GM10266 (cell line): ENCODE measurements around the gene NEK6.

Experiments used
- DNase-seq: peaks from one replicate; pipeline ENCODE4 v3.0.0; 2012; ENCODE audit errors: extremely low spot score
- CTCF ChIP-seq: IDR thresholded peaks from 2 replicates; pipeline ENCODE4 v1.5.1; 2012; ENCODE audit warnings: mild to moderate bottlenecking, low read depth; ENCODE audit not compliant: control insufficient read depth, insufficient read depth; ENCODE audit errors: missing control alignments

Gene NEK6

GRCh38 chr9:124344291-124345050 is 86.7 kb downstream of the NEK6 start:
- no peak for DNase-seq
- no peak for TF ChIP-seq CTCF

GRCh38 chr9:124345063-124345462 is 87.3 kb downstream of the NEK6 start:
- TF ChIP-seq CTCF: no peak
- no peak for DNase-seq

GRCh38 chr9:124345751-124346281 is 88.1 kb downstream of the NEK6 start:
- no peak for TF ChIP-seq CTCF

GRCh38 chr9:124346347-124347163 is 88.8 kb downstream of the NEK6 start:
- TF ChIP-seq CTCF: no peak
- DNase-seq: no peak

More at GRCh38 chr9:124345751-124346281, 88.1 kb downstream of the NEK6 start:
- no peak for DNase-seq

- no peak for DNase-seq
- no peak for TF ChIP-seq CTCF
These were observed 89.6 kb downstream of the NEK6 start for GRCh38 chr9:124347206-124347967.

GRCh38 chr9:124347968-124348358 is 90.2 kb downstream of the NEK6 start:
- no peak for DNase-seq
- TF ChIP-seq CTCF: no peak

- DNase-seq: no peak
- TF ChIP-seq CTCF: no peak
These were observed 90.6 kb downstream of the NEK6 start for GRCh38 chr9:124348363-124348762.
